HepG2 (cell line): ENCODE measurements around the gene YPEL3. TPM values are rescaled to one million over a fixed set of nuclear protein-coding genes. Genes with fewer than 3 reads are reported as not detected.

Experiments
- AKAP8 ChIP-seq: sonication (generic); formaldehyde crosslinking; IDR thresholded peaks from 2 replicates; pipeline ENCODE4 v1.5.1; 2020; ENCODE audit warnings: mild to moderate bottlenecking, missing genetic modification reagents
- ASH2L ChIP-seq: fragments of 300-600, 200-600 bp; sonication (generic); IDR thresholded peaks from 2 replicates; pipeline ENCODE4 v1.7.0; 2017; ENCODE audit warnings: low read depth, mild to moderate bottlenecking, moderate library complexity, mixed read lengths, low read length; ENCODE audit not compliant: insufficient read length
- BATF2 ChIP-seq: sonication (generic); formaldehyde crosslinking; IDR thresholded peaks from 2 replicates; pipeline ENCODE4 v1.8.0; 2022; ENCODE audit warnings: mild to moderate bottlenecking, missing genetic modification reagents, moderate library complexity
- FOXO1 ChIP-seq: sonication (generic); formaldehyde crosslinking; IDR thresholded peaks from 2 replicates; pipeline ENCODE4 v1.4.0; 2020; ENCODE audit warnings: missing genetic modification reagents
- FUBP1 ChIP-seq: sonication (generic); formaldehyde crosslinking; IDR thresholded peaks from 2 replicates; pipeline ENCODE4 v1.5.1; 2020; ENCODE audit warnings: missing genetic modification reagents, mild to moderate bottlenecking, borderline replicate concordance
- IKZF5 ChIP-seq: IDR thresholded peaks from 2 replicates; pipeline ENCODE4 v1.6.1; 2018; ENCODE audit warnings: missing genetic modification reagents, mild to moderate bottlenecking, missing compliant biosample characterization
- MYC ChIP-seq: sonication (generic); formaldehyde crosslinking; IDR thresholded peaks from 2 replicates; pipeline ENCODE4 v1.9.0; 2021; ENCODE audit warnings: missing genetic modification reagents, borderline replicate concordance
- NR0B2 ChIP-seq: sonication (generic); formaldehyde crosslinking; IDR thresholded peaks from 2 replicates; pipeline ENCODE4 v1.4.0; 2020; ENCODE audit warnings: mild to moderate bottlenecking, missing genetic modification reagents
- PAWR ChIP-seq: sonication (generic); formaldehyde crosslinking; IDR thresholded peaks from 2 replicates; pipeline ENCODE4 v1.4.0; 2020; ENCODE audit warnings: missing genetic modification reagents, mild to moderate bottlenecking, borderline replicate concordance
- PLRG1 ChIP-seq: fragments of 450-650 bp; conservative IDR thresholded peaks from 2 replicates; pipeline ENCODE4 v1.6.1; 2016
- PRMT3 ChIP-seq: sonication (generic); formaldehyde crosslinking; IDR thresholded peaks from 2 replicates; pipeline ENCODE4 v1.8.1; 2022; ENCODE audit warnings: low read depth, mild to moderate bottlenecking, moderate library complexity, missing genetic modification reagents, borderline replicate concordance
- RAD51 ChIP-seq: fragments of 450-650 bp; IDR thresholded peaks from 2 replicates; pipeline ENCODE4 v1.6.1; 2016; ENCODE audit warnings: borderline replicate concordance
- RFX3 ChIP-seq: IDR thresholded peaks from 2 replicates; pipeline ENCODE4 v1.6.1; 2016; ENCODE audit warnings: missing biosample characterization, missing genetic modification reagents
- SIX4 ChIP-seq: sonication (generic); formaldehyde crosslinking; IDR thresholded peaks from 2 replicates; pipeline ENCODE4 v1.4.0; 2020; ENCODE audit warnings: missing genetic modification reagents
- SPEN ChIP-seq: sonication (generic); formaldehyde crosslinking; IDR thresholded peaks from 2 replicates; pipeline ENCODE4 v1.5.1; 2020; ENCODE audit warnings: low read depth, mild to moderate bottlenecking, missing genetic modification reagents
- SYNCRIP ChIP-seq: fragments of 200-400 bp; formaldehyde crosslinking; IDR thresholded peaks from 2 replicates; pipeline ENCODE4 v1.6.1; 2018; ENCODE audit warnings: mild to moderate bottlenecking, low read depth, low read length; ENCODE audit not compliant: insufficient read depth
- TCF7 ChIP-seq: sonication (generic); IDR thresholded peaks from 2 replicates; pipeline ENCODE4 v1.6.1; 2016; ENCODE audit warnings: antibody characterized with exemption, low read depth
- THAP8 ChIP-seq: sonication (generic); formaldehyde crosslinking; IDR thresholded peaks from 2 replicates; pipeline ENCODE4 v1.5.1; 2020; ENCODE audit warnings: missing genetic modification reagents, mild to moderate bottlenecking, borderline replicate concordance
- ZKSCAN1 ChIP-seq: fragments of 150-350 bp; IDR thresholded peaks from 2 replicates; pipeline ENCODE4 v1.6.1; 2014; ENCODE audit warnings: low read length
- ZNF260 ChIP-seq: sonication (generic); formaldehyde crosslinking; IDR thresholded peaks from 2 replicates; pipeline ENCODE4 v1.4.0; 2020; ENCODE audit warnings: missing genetic modification reagents, low read depth, mild to moderate bottlenecking, borderline replicate concordance
- ZNF264 ChIP-seq: sonication (generic); formaldehyde crosslinking; IDR thresholded peaks from 2 replicates; pipeline ENCODE4 v1.4.0; 2020; ENCODE audit warnings: missing genetic modification reagents
- ZNF44 ChIP-seq: sonication (generic); formaldehyde crosslinking; IDR thresholded peaks from 2 replicates; pipeline ENCODE4 v1.5.1; 2020; ENCODE audit warnings: mild to moderate bottlenecking, missing genetic modification reagents
- ZNF576 ChIP-seq: sonication (generic); formaldehyde crosslinking; IDR thresholded peaks from 2 replicates; pipeline ENCODE4 v1.4.0; 2020; ENCODE audit warnings: mild to moderate bottlenecking, missing genetic modification reagents
- ZNF629 ChIP-seq: sonication (generic); formaldehyde crosslinking; conservative IDR thresholded peaks from 2 replicates; pipeline ENCODE4 v1.5.0; 2020; ENCODE audit warnings: missing genetic modification reagents
- ZNF652 ChIP-seq: IDR thresholded peaks from 2 replicates; pipeline ENCODE4 v1.6.1; 2016; ENCODE audit warnings: low read depth, borderline replicate concordance
- ZNF670 ChIP-seq: sonication (generic); formaldehyde crosslinking; IDR thresholded peaks from 2 replicates; pipeline ENCODE4 v1.8.0; 2022; ENCODE audit warnings: mild to moderate bottlenecking, missing genetic modification reagents, borderline replicate concordance
- polyA plus RNA-seq, 8 experiments: library from polyadenylated mRNA; depleted of rRNA in 3 of 8; stranded (reverse) in 7 of 8; unstranded in 1 of 8; fragments of >200 nt; fragmentation: Illumina TruSeq in 4 of 8; extraction: Trizol in 4 of 8; gene quantifications; 2 replicates each; pipeline versions ENCODE4 v1.2.1 to v1.2.3, GENCODE V29; 2011 to 2016; ENCODE audit warnings: low read depth in 4 of 8, missing spikeins in 1 of 8, mixed read lengths in 1 of 8; ENCODE audit not compliant: insufficient read depth in 1 of 8
- total RNA-seq, 5 experiments: library from RNA; depleted of rRNA; stranded (reverse); fragments of >200 nt; fragmentation: Illumina TruSeq; extraction: Trizol; gene quantifications; 2 replicates each; pipeline ENCODE4 v1.2.3, GENCODE V29; 2016; ENCODE audit warnings: low read depth in 1 of 5

Gene YPEL3
- total and polyA plus RNA-seq, 2 of the 13 experiments (the other 11 are each of a cell fraction or from before 2014, with no cell fraction given): 5.4 to 47.0 TPM

GRCh38 chr16:30075503-30076275 is 20.3 kb downstream of the YPEL3 start, which contains the start of gene PPP4C (continued):
- TF ChIP-seq ZNF629 (CRISPR knock-in tag): no peak
- no peak; the same call in 1 of the 2 replicates for TF ChIP-seq BATF2 (CRISPR knock-in tag)
- TF ChIP-seq SIX4 (CRISPR knock-in tag): no peak
- no peak for TF ChIP-seq FOXO1 (CRISPR knock-in tag)
- TF ChIP-seq FUBP1 (CRISPR knock-in tag): no peak
- TF ChIP-seq IKZF5: peak; percentile 71; the same call in 1 of the 2 replicates
- no peak for TF ChIP-seq NR0B2 (CRISPR knock-in tag)
- no peak for TF ChIP-seq THAP8 (CRISPR knock-in tag)
- no peak for TF ChIP-seq ZNF670 (CRISPR knock-in tag)
- peak; percentile 86 for TF ChIP-seq ASH2L
- TF ChIP-seq ZNF264: no peak; the same call in 1 of the 2 replicates
- no peak; the same call in 1 of the 2 replicates for TF ChIP-seq ZNF44
- TF ChIP-seq TCF7: no peak
- no peak; the same call in 1 of the 2 replicates for TF ChIP-seq AKAP8 (CRISPR knock-in tag)
- TF ChIP-seq ZNF652 (CRISPR knock-in tag): no peak
- no peak for TF ChIP-seq RFX3 (CRISPR knock-in tag)
- no peak for TF ChIP-seq RAD51
- TF ChIP-seq MYC (CRISPR knock-in tag): peak; percentile 35; the same call in 1 of the 2 replicates
- TF ChIP-seq PRMT3 (CRISPR knock-in tag): no peak
- no peak for TF ChIP-seq PAWR (CRISPR knock-in tag)
- TF ChIP-seq ZNF576: no peak
- peak; percentile 83 for TF ChIP-seq SPEN (CRISPR knock-in tag)
- no peak for TF ChIP-seq ZNF260
- no peak for TF ChIP-seq SYNCRIP
- no peak for TF ChIP-seq ZKSCAN1
- TF ChIP-seq PLRG1: no peak
